GM18507 (cell line): ENCODE data around the gene CBARP.

Source experiments
- DNase-seq: peaks from one replicate; pipeline ENCODE4 v3.0.0; 2011; ENCODE audit warnings: low read depth; ENCODE audit not compliant: insufficient read length; ENCODE audit errors: extremely low spot score
- FAIRE-seq: peaks from 2 replicates; lab custom pipeline; 2011; peaks lifted over from hg19 to GRCh38; lab: Jason Lieb, UNC

Gene CBARP

DNA sequence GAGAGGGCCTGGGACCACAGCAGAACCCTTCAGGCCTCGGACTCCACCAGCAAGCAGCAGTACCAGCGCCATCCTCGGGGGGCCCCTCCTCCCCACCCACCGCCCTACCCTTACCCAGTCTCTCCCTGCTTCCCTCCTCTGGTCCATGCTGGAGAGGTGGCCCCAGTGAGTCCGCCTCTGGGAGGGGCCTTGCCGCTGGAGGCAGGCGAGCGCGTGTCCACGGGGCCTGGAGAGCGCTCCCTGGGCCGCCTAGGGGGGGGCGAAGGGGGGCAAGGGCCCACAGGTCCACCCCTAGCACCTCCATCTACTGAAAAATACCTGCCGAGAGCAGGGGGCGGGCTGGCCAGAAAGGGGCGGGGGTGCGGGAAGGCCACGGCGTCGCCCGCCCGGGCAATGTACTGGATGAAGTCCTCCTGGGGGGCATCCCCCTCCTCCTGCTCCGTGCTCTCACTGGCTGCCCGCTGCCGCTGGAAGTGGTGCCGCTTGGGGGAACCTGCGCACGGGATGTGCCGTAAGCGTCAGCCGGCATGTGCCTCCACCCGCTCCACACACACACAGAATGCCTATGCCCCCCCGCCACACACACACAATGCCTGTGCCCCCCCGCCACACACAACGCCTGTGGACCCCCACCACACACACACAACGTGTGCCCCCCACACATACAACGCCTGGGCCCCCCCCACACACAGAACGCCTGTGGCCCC is 6.9 kb downstream of the CBARP start:
- DNase-seq, result no peak
- no peak for FAIRE-seq

DNA sequence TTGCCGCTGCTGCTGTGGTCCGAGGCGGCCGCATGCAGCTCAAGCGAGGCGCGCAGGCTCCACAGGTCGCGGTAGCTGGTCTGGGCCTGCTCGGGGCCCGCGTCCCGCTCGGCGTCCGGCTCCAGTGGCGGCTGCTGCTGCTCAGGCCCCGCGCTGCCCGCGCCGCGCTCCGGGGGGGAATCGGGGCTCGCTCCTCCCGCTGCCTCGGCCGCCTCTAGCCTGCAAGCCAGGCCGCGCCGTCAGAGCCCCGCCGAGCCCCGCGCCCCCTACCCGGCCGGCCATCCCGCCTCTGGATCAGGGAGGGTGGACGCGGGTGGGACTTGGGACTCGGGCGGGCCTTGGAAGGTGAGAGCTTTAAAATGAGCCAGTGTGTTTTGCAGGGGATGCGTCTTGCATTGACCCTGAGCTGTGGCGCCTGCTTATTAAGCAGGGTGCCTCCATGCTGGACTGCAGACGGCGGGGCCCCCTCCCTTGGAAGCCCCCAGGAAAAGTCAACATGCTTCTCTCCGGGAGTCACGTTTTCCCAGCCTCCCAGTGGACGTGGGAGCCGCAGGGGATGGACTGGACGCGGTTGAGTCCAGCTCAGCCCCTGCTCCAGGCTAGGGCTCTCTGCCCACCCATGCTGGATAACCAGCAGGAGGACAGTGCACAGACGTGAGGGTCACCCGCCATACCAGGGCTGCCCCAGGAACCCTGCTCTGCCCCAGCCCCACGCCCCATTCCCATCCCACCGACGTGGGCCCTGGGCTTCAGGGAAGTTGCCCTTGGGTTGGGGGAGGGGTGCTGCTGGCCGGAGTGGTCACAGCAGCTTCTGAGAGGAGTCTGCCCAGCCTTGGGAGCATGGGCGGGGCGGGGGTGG is 7.7 kb downstream of the CBARP start:
- DNase-seq, result no peak
- no peak for FAIRE-seq

DNA sequence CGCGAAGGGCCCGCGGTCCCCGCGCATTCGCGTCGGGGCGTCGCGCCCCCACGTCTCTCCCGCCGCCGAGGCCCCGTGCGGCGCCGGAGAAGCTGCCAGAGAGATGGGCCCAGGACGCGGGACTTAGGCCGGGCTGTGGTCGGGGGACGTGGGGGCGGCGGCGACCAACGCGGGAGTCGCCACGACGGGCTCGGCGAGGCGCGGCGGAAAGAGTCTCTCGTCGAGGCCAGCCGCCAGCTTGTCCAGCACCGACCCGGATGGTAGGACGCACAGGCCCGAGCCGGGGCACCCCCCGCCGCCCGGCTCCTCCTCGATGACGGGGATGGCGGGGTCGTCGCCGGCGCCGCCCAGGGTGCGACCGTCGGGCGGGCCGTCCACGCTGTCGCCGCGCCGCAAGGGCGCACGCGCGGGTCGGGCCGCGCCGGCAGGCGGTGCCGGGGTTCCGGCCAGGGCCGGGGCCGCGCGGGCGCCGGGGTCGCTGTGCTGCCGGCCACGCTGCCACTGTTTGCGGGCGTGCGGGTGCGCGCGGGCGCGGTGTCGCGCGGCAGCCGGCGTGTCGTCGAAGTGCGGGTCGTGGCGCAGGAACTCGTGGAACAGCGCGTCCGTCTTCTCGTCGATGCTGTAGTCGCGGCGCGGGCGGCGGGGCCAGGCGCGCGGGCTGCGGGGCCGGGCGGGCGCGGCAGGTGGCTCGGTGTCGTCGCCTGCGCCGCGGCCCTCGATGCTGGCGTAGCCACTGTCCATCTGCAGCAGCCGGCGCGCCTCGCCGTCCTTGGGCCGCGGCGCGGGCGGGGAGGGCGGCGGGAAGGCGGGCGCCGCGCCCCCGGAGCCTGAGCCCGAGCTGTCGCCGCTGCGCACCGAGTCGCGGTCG is 8.5 kb downstream of the CBARP start:
- no peak for FAIRE-seq
- no peak for DNase-seq

DNA sequence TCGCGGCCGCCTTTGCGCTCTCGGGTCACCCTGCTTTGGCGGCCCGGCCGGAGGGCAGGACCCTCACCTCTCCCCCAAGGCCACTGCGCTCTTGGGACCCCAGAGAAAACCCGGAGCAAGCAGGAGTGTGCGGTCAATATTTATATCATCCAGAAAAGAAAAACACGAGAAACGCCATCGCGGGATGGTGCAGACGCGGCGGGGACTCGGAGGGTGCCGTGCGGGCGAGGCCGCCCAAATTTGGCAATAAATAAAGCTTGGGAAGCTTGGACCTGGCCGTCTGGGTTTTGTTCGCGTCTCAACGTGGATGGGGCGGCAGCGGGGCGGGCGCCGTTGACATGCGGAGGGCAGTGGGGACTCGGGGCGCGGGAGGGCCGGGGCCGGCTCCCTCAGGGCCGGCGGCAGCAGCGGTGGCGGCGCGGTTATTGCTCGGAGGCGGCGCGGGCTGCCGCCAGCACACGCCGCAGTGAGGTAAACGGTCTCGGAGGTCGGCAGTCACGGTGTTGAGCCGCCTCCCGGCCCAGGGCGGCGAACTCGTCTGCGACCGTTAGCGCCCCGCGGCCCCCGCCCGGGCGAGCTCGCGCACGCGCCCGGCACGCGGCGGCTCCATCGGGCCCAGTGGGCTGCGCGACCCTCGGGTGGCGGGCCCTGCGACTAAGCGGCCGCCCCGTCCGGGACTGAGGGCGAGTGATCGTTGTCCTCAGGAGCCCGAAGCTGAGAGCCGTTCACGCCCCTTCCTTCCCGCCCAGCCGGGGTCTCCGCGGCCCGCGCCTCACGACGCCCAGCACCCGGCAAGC is 9.4 kb downstream of the CBARP start:
- no peak for DNase-seq
- no peak for FAIRE-seq

DNA sequence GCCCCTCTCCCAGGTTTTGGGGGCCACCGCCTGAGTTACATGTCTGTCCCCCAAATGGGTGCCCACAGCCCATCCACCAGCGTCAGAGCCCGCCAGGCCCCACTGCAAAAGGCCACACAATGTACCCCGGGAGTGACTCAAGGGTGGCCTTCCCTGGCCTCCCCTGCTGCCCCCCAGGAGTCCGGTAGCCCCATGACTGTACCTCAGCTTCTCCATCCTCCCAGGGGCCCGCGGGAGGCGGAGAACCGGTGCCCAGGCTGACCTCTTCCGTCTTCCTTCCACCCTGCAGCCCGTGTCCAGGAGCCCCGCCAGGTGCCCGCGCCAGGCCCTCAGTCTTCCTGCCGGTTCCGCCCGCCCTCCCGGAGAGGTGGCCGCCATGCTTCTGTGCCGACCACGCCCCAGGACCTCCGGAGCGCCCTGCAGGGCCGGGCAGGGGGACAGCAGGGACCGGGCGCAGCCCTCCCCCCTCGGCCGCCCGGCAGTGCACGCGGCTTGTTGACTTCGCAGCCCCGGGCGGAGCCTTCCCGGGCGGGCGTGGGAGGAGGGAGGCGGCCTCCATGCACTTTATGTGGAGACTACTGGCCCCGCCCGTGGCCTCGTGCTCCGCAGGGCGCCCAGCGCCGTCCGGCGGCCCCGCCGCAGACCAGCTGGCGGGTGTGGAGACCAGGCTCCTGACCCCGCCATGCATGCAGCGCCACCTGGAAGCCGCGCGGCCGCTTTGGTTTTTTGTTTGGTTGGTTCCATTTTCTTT is 10.3 kb downstream of the CBARP start:
- DNase-seq (no peak), FAIRE-seq (no peak)

DNA sequence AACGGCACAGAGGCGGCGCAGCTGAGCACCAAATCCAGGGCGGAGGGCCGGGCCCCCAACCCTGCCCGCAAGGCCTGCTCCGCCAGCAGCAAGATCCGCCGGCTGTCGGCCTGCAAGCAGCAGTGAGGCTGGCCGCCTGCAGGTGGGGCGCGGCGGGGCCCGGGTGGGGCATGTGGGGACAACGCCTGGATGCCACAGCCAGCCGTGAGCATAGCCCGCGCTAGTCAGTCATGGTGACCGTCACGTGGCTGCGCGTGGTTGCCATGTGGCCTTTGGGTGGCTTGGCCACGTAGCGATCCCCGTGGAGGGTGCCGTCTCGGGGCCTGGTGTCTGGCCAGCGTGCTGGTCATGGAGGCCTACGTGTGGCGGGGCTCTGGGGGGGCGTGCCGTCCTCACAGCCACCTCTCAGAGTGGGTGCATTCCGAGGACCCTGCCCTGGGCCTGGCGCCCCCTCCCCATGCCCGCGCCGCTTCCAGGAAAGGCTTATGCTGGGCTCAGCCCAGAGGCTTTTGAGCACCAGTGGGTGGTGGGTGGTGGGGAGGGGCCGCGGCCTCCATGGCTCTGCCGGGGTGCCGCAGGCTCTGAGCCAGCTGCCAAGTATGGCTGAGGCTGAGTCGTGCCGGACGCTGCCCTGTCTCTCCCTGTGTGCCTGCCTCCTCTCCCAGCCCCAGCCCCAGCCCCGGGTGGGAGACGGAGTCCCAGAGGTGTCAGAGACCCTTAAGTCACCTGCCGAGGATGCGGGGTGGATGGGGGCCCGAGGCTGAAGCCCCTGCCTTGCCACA is 11.1 kb downstream of the CBARP start:
- no peak for FAIRE-seq

DNA sequence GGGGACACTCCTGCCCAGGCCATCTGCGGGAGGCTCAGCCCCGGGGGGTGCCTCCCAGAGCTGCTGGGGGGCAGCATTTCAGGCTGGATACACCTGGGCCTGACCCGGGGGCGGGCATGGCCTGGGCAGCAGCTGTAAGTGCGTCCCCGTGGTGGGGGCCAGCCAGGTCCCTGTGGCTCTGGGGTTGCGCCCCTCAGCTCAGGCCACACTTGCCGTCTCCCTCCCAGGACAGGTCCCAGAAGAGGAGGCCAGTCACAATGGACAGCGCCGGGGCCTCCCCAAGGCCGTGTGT is 11.6 kb downstream of the CBARP start:
- no peak for FAIRE-seq
- no peak for DNase-seq

More for the DNA sequence above, 11.1 kb downstream of the CBARP start:
- DNase-seq, result no peak

DNA sequence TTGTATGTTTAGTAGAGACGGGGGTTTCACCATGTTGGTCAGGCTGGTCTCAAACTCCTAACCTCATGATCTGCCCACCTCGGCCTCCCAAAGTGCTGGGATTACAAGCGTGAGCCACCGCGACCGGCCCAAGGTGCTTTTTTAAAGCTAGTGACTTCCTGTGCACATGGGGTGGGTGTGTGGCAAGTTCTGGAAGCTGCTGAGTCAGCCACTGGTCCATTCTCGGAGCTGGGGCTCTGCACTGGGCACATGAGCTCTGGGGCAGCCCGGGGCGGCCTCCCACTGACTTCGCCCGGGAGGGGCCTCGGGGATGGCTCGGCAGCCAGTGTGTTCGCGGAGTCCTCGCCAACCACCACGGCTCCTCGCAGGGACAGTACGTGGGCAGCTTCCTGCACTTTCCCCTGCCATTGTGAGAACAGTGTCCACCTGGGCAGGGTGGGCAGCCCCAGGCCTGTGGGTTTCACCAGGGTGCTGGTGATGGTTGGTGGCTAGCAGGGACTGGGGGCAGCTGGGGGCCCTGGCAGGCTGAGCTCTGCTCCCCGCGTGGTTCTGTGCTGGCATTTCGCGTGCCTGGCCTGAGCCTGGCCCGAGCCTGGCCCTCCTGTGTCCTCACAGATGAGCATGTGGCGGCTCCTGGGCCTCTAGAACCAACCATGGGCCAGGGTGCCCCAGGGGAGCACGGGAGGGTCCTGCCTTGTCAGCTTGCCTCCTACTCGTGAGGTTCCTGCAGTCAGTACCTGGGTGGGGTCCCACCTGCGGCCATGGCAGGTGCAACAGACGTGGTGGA is 12.2 kb downstream of the CBARP start:
- DNase-seq, result no peak
- no peak for FAIRE-seq

DNA sequence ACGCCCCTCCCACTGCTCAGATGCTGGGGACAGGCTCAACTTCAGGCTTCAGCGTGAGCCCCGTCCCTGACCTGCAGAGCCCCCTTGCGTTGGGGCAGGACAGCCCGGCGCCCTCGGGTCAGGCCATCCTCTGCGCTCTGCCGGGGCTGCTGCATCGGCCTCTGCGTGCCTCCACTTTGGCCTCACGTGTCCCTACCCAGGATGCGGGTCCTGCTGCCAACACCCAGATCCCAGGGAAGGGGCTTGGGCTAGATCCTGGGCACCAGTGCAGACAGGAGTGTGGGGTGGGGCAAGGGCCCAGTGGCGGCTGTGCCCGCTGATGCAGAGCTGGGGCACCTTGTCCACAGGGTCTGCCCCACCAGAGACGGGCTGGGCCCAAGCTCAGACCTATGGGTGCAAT is 13.0 kb downstream of the CBARP start:
- no peak for DNase-seq
- no peak for FAIRE-seq

DNA sequence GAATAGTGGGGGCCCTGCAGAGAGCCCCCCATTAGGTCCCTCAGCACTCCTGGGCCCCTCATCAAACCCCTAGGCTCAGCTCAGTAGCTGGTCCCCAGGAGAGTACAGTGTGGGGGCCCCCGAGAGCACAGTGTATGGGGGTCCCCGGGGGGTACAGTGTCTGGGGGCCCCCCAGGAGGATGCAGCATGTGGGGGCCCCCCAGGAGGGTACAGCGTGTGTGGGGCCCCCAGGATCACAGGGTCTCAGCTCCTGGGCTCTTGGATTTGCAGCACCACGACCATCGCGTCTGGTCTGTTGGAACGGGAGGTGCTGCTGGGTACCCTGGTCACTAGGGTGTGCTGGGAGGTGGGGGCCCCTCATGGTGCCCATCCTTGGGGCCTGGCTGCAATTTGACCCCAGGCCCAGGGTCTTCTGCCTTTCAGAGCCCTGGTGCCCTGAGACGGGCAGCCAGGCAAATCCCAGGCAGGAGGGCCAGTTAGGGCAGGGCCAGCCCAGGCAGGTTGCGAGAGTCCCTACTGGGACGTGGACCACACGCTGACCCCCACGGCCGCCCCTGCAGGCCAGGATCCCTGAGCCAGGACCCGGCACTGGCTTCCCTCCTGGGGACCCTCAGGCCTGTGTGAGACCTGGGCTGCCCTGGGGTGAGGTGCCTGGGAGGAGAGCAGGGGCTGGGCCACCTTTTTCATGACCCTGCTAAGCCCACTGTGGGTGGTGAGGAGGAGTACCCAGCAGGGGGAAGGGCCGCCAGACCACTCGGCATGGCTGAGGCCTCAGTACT is 13.6 kb downstream of the CBARP start:
- DNase-seq (no peak), FAIRE-seq (no peak)

DNA sequence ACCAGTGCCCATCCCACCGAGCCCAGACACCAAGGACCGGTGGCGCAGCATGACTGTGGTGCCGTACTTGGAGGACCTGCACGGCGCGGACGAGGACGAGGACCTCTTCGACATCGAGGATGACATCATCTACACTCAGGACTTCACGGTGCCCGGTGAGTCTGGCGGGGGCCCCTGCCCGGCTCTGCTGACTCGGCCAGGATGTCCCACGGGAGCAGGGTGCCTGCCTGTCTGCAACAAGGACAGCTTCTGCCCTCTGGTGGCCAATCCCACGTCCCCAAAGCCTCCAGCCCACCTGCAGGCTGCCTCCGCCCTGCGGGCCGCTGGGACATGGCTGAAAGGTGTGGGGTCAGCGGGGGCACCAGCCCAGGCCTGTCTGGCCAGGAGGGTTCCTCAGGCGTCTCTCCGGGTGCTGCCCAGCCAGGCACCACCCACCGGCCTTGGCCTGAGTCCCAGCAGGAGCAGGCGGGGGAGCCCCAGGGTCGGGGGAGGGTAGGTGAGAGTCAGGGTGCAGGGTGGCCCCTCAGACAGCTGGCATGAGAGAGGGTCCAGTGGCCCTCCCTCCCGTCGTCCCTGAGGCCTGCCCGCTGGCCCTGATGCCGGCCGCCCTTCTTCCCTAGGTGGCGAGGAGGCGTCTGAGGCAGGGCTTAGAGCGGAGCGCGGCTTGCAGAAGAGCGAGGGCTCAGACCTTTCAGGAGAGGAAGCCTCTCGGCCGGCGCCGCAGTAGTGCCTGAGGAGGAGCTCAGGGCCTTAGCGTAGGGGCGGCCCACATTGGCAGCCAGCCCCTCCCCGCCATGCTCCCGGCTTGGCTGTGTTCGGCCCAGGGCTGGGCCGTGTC is 14.6 kb downstream of the CBARP start:
- DNase-seq (no peak), FAIRE-seq (peak; percentile 24)

DNA sequence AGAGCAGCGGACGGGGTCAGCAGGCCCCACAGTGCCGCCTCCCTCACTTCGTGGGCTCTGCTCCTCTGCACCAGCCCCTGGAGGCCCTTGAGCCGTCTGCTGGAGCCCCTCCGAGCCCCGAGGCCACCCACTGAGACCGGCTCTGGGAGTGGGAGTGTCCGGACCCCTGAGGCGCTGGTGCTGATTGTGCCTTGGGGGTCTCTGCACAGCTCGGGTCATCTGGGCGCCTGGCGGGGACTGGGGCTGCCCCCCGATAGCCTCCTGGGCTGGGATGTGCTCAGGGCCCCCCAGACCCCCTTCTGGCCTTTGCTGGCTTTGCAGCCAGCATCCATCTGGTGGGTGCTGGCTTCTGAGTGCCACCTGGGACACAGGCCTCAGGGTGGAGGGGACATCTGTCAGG is 15.4 kb downstream of the CBARP start:
- no peak for FAIRE-seq
- no peak for DNase-seq

DNA sequence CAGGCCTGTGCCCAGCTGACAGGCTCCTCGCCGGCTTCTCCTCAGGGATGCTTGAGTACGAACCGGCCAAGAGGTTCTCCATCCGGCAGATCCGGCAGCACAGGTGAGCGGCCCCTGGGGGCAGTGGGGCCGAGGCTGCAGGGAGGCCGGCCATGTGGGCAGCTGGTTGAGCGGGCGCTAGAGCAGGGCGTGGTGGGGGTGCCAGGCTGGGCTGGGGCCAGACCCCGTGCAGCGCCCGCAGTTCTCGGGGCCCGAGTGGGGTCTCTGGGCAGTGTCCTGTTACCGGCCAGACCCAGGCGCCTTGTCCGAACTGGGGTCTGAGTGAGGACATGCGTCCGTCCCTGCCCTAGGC is 15.9 kb downstream of the CBARP start:
- FAIRE-seq (no peak), DNase-seq (no peak)

DNA sequence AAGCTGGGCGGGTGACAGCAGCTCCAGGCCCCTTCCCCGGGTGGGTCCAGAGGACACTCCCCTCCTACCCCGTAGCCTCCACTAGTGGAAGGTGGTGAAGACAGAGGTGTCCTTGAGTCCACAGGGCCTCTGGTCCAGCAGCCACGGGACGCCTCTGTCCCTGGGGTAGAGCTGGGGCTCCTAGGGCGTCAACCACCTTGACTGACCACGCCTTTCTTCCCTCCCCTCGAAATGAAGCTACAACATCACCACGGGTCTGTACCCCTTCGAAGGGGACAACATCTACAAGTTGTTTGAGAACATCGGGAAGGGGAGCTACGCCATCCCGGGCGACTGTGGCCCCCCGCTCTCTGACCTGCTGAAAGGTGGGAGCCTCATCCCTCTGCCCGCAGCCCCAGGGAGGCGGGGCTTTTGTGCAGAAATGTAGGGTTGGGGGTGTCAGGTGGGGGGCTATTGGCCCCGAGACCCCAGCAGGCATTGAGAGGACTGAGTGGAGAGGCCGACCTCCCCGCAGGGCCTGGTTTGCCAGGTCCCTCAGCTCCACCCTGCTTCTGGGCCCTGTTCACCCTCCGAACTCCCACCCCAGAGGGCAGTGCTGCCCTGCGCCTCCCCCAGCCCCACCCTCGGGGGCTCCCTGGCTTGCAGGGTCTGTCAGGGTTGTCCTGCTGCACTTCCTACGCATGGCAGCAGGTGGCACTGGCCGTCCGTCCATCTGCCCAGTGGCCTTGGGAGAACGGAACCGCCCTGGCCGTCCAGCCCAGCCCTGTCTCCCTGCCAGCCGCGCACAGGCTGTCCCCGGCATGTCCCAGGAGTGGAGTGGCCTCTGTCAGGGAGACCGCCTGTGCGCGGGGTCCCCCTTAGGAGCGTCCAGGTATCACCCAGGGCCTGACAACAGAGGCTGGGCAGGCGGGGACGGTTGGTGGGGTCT is 16.6 kb downstream of the CBARP start:
- DNase-seq (no peak), FAIRE-seq (no peak)

DNA sequence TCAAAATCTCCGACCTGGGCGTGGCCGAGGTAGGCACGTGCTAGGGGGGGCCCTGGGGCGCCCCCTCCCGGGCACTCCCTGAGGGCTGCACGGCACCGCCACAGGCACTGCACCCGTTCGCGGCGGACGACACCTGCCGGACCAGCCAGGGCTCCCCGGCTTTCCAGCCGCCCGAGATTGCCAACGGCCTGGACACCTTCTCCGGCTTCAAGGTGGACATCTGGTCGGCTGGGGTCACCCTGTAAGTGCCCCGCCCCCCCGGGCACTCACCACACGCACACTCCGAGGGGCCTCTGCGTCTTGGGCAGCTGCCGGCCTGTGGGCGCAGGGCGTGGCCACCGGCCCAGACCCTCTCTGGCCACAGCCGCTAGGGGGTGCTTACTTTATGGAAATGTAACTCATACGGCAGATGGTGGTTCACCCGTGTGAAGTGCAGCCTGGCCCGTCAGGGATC is 17.3 kb downstream of the CBARP start:
- DNase-seq (no peak), FAIRE-seq (no peak)
